Neuronal stem cell (in vitro differentiated cells): ENCODE measurements around the gene TEX19.

ENCODE experiments used
- DNase-seq: peaks from one replicate; pipeline ENCODE4 v3.0.0-alpha.2; 2013; ENCODE audit warnings: low spot score
- H2AFZ ChIP-seq: one replicate; pipeline ENCODE4 v1.6.1; 2013; ENCODE audit warnings: mild to moderate bottlenecking, low read length, inconsistent platforms
- H2AK5ac ChIP-seq: 2 replicates; pipeline ENCODE4 v1.6.1; 2013; ENCODE audit warnings: low read depth, mild to moderate bottlenecking, inconsistent platforms, low read length, moderate library complexity, mixed read lengths
- H2BK120ac ChIP-seq: 2 replicates; pipeline ENCODE4 v1.6.1; 2013; ENCODE audit warnings: low read depth, mild to moderate bottlenecking, inconsistent platforms, low read length, moderate library complexity, mixed read lengths
- H2BK12ac ChIP-seq: one replicate; pipeline ENCODE4 v1.6.1; 2013; ENCODE audit warnings: low read length, inconsistent platforms
- H2BK15ac ChIP-seq: 2 replicates; pipeline ENCODE4 v1.6.1; 2013; ENCODE audit warnings: mild to moderate bottlenecking, low read length, inconsistent platforms, mixed read lengths
- H2BK5ac ChIP-seq: one replicate; pipeline ENCODE4 v1.6.1; 2013; ENCODE audit warnings: inconsistent platforms, mild to moderate bottlenecking, low read length, moderate library complexity
- H3K14ac ChIP-seq: one replicate; pipeline ENCODE4 v1.6.1; 2013; ENCODE audit warnings: low read length, inconsistent platforms
- H3K18ac ChIP-seq: 2 replicates; pipeline ENCODE4 v1.6.1; 2013; ENCODE audit warnings: low read length, inconsistent platforms
- H3K23ac ChIP-seq: 2 replicates; pipeline ENCODE4 v1.6.1; 2013; ENCODE audit warnings: low read depth, mild to moderate bottlenecking, mixed read lengths, low read length, inconsistent platforms; ENCODE audit not compliant: poor library complexity
- H3K27ac ChIP-seq: replicated peaks from 3 replicates; pipeline ENCODE4 v1.5.1; 2013; ENCODE audit warnings: low read length, inconsistent platforms
- H3K27me3 ChIP-seq, 3 experiments: 2 replicates each; pipeline ENCODE4 v1.6.1; 2013; ENCODE audit warnings: low read length in 3 of 3, mild to moderate bottlenecking in 2 of 3, inconsistent platforms in 1 of 3, low read depth in 1 of 3, mixed read lengths in 1 of 3, moderate library complexity in 1 of 3; ENCODE audit not compliant: control insufficient read depth in 3 of 3, insufficient read depth in 3 of 3
- H3K36me3 ChIP-seq, 2 donors: replicated peaks in 1 of 2; 2 replicates each; pipeline ENCODE4 v1.6.1; 2013; ENCODE audit warnings: low read length in 2 of 2; ENCODE audit not compliant: control insufficient read depth in 2 of 2, insufficient read depth in 2 of 2
- H3K4ac ChIP-seq: 2 replicates; pipeline ENCODE4 v1.6.1; 2013; ENCODE audit warnings: inconsistent platforms, mild to moderate bottlenecking, low read length, moderate library complexity
- H3K4me1 ChIP-seq, 2 donors: 1 replicate in 1 of 2; 2 replicates in 1 of 2; pipeline ENCODE4 v1.6.1; 2013; ENCODE audit warnings: low read length in 2 of 2, low read depth in 1 of 2; ENCODE audit not compliant: control insufficient read depth in 2 of 2, insufficient read depth in 1 of 2
- H3K4me2 ChIP-seq: one replicate; pipeline ENCODE4 v1.6.1; 2013; ENCODE audit warnings: mild to moderate bottlenecking, low read length, inconsistent platforms; ENCODE audit not compliant: insufficient read depth, poor library complexity, severe bottlenecking
- H3K4me3 ChIP-seq, 2 donors: 2 replicates each; pipeline ENCODE4 v1.5.1; 2013; ENCODE audit warnings: low read length in 2 of 2, mild to moderate bottlenecking in 2 of 2, inconsistent platforms in 1 of 2, moderate library complexity in 1 of 2
- H3K79me1 ChIP-seq: one replicate; pipeline ENCODE4 v1.6.1; 2013; ENCODE audit warnings: low read depth, mild to moderate bottlenecking, inconsistent platforms, low read length, moderate library complexity
- H3K9ac ChIP-seq: one replicate; pipeline ENCODE4 v1.6.1; 2013; ENCODE audit warnings: mild to moderate bottlenecking, low read depth, low read length, inconsistent platforms; ENCODE audit not compliant: poor library complexity
- H3K9me3 ChIP-seq, 2 donors: replicated peaks in 1 of 2; 2 replicates each; pipeline versions ENCODE3 to v1.6.1; 2013; ENCODE audit warnings: low read length in 2 of 2, mild to moderate bottlenecking in 2 of 2, inconsistent platforms in 1 of 2, low read depth in 1 of 2, mixed read lengths in 1 of 2, moderate library complexity in 1 of 2; ENCODE audit not compliant: control insufficient read depth in 2 of 2, insufficient read depth in 1 of 2
- H4K8ac ChIP-seq: one replicate; pipeline ENCODE4 v1.6.1; 2013; ENCODE audit warnings: low read depth, mild to moderate bottlenecking, inconsistent platforms, low read length, moderate library complexity
- H4K91ac ChIP-seq: one replicate; pipeline ENCODE4 v1.6.1; 2013; ENCODE audit warnings: low read length, low read depth, mild to moderate bottlenecking, inconsistent platforms; ENCODE audit not compliant: poor library complexity
- WGBS, 2 donors: extraction: QIAGEN DNeasy Blood & Tissue Kit; methylation state at CpG; one replicate each; pipeline ENCODE4 v1.1.7; 2013; ENCODE audit warnings: missing lambda C conversion rate in 2 of 2, mixed read lengths in 1 of 2; ENCODE audit not compliant: insufficient read length in 2 of 2, insufficient replicate concordance in 1 of 2; ENCODE audit errors: extremely low coverage in 2 of 2; 5-methylcytosine and 5-hydroxymethylcytosine counted together

TEX19 gene

DNA sequence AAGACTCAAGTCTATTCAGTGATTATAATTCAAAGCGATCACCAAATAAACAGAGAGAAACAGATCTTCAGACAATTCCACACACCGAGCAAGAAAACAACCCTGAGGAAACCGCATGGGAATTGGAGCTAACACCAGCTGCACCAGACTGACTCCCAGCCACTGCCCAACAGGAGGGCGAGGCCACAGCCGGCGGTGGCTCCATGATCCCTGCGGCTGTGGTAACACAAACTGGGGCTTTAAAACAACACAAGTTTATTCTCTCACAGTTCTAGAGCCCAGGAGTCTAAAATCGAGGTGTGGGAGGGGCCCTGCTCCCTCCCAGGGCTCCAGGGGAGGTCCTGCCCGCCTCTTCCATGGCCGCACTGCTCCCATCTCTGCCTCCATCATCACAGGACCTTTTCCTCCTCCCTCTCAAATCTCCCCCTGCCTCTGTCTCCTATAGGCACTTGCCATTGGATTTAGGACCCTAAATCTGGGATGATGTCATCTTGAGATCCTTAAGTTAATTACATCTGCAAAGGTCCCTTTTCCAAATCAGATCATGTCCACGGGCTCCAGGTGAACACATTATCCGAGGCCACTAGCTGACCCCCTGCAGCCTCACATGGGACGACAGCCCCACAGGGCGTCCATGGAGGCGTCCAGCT is 49.4 kb downstream of the TEX19 start:
- Histone ChIP-seq H3K4me1 (no peaks in the 10 kb centered on the region), H2BK120ac (no peak overlapping the region), H3K9me3 (no peaks in the 10 kb centered on the region), H4K8ac (no peak overlapping the region), H2AFZ (no peak overlapping the region), H3K18ac (no peak overlapping the region), H3K27ac (no peak overlapping the region), H2BK15ac (no peak overlapping the region), H3K4me3 (no peak overlapping the region), H2AK5ac (no peak overlapping the region), H3K27me3 (no peaks in the 10 kb centered on the region), H3K4me2 (no peak overlapping the region), H3K36me3 (peaks cover 16 to 30% of the 10 kb centered on the region in 2 donors), H2BK5ac (peak overlapping the region; percentile 87), H2BK12ac (no peak overlapping the region), H3K14ac (no peak overlapping the region), H3K79me1 (peaks cover 9% of the 10 kb centered on the region), H3K4ac (no peak overlapping the region), H3K23ac (peak overlapping the region; percentile 80), H4K91ac (no peak overlapping the region), H3K9ac (no peak overlapping the region)
- DNase-seq = no peak
- WGBS, 2 donors = no CpG with 5 or more reads among the region's 15 CpGs

DNA sequence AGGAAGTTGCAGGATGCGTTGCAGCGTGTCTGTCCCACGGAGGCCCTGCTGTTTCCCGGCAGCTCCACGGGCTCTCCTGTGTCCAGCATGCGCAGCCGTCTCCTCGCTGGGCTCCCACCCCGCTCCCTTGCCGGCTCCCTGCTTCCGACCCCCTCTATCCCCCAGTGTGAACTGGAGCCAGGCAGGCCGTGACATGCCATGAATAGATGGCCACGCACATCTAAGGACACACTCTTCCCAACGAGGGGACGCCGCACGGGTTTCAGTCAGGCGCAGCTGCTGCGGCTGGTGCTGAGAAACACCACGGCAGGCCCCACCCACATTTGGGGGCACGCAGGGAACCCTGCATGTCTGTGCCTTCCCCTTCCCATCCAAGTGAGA is 49.9 kb downstream of the TEX19 start:
- DNase-seq = no peak
- WGBS, 2 donors = no CpG with 5 or more reads among the region's 21 CpGs
- Histone ChIP-seq H3K79me1 (peaks cover 9% of the 10 kb centered on the region), H3K18ac (no peak overlapping the region), H2BK12ac (no peak overlapping the region), H2AFZ (no peak overlapping the region), H3K4me3 (no peak overlapping the region), H2BK5ac (peak overlapping the region; percentile 87), H3K27ac (no peak overlapping the region), H2BK120ac (no peak overlapping the region), H3K9me3 (no peaks in the 10 kb centered on the region), H3K36me3 (peaks cover 12 to 28% of the 10 kb centered on the region in 2 donors), H2BK15ac (no peak overlapping the region), H2AK5ac (no peak overlapping the region), H4K8ac (peak overlapping the region; percentile 17), H3K23ac (peak overlapping the region; percentile 80), H3K4ac (peak overlapping the region; percentile 27), H3K4me2 (no peak overlapping the region), H3K27me3 (peaks cover 0 to under 1% (median 0%) of the 10 kb centered on the region in 3 experiments), H4K91ac (no peak overlapping the region), H3K9ac (peak overlapping the region; percentile 44), H3K14ac (no peak overlapping the region), H3K4me1 (no peaks in the 10 kb centered on the region)

DNA sequence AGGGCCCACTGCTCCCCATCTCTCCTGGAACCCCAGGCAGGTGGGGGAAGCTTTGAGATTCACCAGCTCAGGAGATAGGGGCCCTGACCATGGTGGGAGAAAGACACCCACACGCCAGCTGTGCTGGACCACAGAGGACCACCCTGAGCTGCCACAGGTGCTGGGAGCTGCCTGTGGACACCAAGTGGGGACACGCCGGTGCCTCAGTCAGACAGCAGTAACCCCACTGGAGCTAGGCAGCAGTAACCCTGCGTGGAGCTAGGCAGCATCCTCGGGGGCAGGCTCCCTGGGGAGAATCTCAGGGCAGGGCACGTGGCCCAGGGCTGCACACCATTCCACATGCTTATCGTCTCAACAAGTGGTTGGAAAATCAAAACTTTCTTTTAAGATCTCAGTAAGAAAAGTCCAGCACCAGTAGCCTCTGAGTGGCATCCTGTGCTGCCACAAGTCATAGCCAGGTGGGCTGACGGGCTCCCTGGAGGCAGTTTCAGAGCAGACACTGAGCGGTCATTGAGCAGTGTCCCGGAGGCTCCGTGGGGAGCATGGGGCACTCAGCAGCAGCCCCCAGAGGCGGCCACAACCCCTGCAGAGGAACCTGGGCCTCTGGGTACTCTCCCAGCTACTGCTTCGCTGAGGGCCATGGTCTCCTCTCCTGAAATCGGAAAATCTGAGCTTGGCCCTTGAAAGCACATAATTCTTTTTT is 51.1 kb downstream of the TEX19 start:
- H2BK15ac ChIP-seq = no peak overlapping the region
- no peak overlapping the region for H3K23ac ChIP-seq
- H3K4me1 ChIP-seq = no peaks in the 10 kb centered on the region
- peaks cover 7% of the 10 kb centered on the region for H3K79me1 ChIP-seq
- H2BK5ac ChIP-seq = no peak overlapping the region
- no peak overlapping the region for H3K4me3 ChIP-seq
- no peak overlapping the region for H3K9ac ChIP-seq
- H4K8ac ChIP-seq = no peak overlapping the region
- no peak overlapping the region for H2BK120ac ChIP-seq
- H3K27me3 ChIP-seq = peaks cover 0 to 2% (median 0%) of the 10 kb centered on the region in 3 experiments
- H3K4ac ChIP-seq = no peak overlapping the region
- no peak for DNase-seq
- no peak overlapping the region for H3K18ac ChIP-seq
- H3K14ac ChIP-seq = no peak overlapping the region
- H2BK12ac ChIP-seq = no peak overlapping the region
- H3K36me3 ChIP-seq = peaks cover 7 to 23% of the 10 kb centered on the region in 2 donors
- no peak overlapping the region for H4K91ac ChIP-seq
- H2AFZ ChIP-seq = no peak overlapping the region
- WGBS, 2 donors = no CpG with 5 or more reads among the region's 14 CpGs
- no peak overlapping the region for H3K4me2 ChIP-seq
- no peak overlapping the region for H2AK5ac ChIP-seq
- H3K27ac ChIP-seq = no peak overlapping the region
- H3K9me3 ChIP-seq = no peaks in the 10 kb centered on the region

- Histone ChIP-seq H2BK5ac (no peak overlapping the region), H3K27ac (no peak overlapping the region), H3K27me3 (peaks cover 0 to 2% (median 0%) of the 10 kb centered on the region in 3 experiments), H4K91ac (no peak overlapping the region), H2BK15ac (no peak overlapping the region), H3K9ac (no peak overlapping the region), H2AFZ (no peak overlapping the region), H2BK120ac (no peak overlapping the region), H3K23ac (peak overlapping the region; percentile 10), H3K4me2 (no peak overlapping the region), H3K4me3 (peak overlapping the region in 1 of 2 donors; percentile 57), H3K14ac (no peak overlapping the region), H2AK5ac (no peak overlapping the region), H4K8ac (no peak overlapping the region), H3K79me1 (peaks cover 7% of the 10 kb centered on the region), H3K36me3 (peaks cover 3 to 17% of the 10 kb centered on the region in 2 donors), H3K18ac (no peak overlapping the region), H2BK12ac (no peak overlapping the region), H3K9me3 (no peaks in the 10 kb centered on the region), H3K4ac (no peak overlapping the region), H3K4me1 (no peaks in the 10 kb centered on the region)
- DNase-seq = no peak
- whole genome bisulfite sequencing, 2 donors = no CpG with 5 or more reads among the region's 24 CpGs
Measured at GRCh38 chr17:82411396-82412053, 52.5 kb downstream of the TEX19 start.
